ENCODE data around the gene SLC4A7. TPM values are rescaled to one million over a fixed set of nuclear protein-coding genes. Genes with fewer than 3 reads are reported as not detected.

The SLC4A7 gene
- total RNA-seq, 5 donors from 2014 or later (not counting 1 experiment from before 2014, with no cell fraction given): 47.4 to 66.4 (median 55.5) TPM

DNA sequence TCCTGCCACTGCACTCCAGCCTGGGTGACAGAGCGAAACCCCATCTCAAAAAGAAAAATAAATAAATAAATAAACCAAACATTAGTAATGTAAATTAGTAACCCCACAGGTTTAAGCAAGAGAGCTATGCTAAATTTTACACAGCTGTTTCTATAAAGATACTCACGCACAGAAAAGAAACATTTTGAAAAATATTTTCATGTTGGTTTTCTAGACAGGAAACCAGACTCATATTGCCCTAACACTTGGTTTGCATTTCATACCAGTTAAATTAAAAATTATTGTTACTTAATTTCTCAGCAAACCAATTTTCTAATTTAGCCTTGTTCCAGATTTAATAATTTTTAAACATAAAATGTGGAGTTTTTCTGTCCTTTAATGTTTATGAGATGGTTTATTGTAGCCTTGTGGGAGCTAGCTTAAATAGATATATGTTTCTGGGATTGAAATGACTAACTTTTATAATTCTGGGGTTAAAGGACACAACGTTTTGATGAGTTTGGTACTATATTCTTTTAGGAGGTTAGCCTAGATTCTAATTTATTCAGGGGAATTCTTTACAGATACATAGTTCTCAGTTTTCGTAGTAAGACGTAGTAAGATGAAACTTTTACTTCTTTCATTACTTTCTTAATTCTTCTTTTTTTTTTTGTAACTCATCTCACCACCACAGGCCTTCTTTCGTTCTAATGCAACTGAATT is 42.6 kb upstream of the SLC4A7 start:
- no peak for ATAC-seq (replicated peaks in 1 of 4)
- WGBS (ENCODE audit: insufficient coverage): 86% methylated on average over 1 of the region's 6 CpGs
- H3K4me1 Mint-ChIP-seq: peaks cover 0 to 6% (median 2%) of the 10 kb centered on the region in 3 donors

DNA sequence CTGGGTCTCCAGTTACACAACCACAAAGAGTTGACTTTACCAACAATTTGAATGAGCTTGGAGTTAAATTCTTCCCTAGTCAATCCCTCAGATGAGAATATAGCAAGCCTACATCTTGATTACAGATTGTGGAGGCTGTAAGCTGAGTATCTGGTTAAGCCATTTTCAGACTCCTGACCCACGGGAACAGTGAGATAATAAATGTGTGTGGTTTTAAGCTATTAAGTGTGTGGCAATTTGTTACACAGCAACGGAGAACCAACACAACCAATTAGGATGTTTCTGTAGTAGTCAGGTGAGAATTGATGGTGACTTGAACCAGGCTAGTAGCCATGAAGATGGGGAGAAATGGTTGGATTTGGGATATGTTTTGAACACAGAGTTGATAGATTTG is 37.7 kb upstream of the SLC4A7 start:
- ChIA-PET POLR2A (interaction anchor here (0.7 to 1.1 kb wide), 2 partner anchors 11 to 76 kb away, joined by 3 to 4 read pairs; no protein-coding TSS in a partner anchor), CTCF (interaction anchor here (0.6 kb wide), 2 partner anchors 146 to 159 kb away, joined by 5 to 10 read pairs; no protein-coding TSS in a partner anchor)
- 100% methylated on average over 1 of the region's 2 CpGs for WGBS (ENCODE audit: insufficient coverage)

More for the DNA sequence above, 42.6 kb upstream of the SLC4A7 start:
- H3K36me3 ChIP-seq (ENCODE audit: control insufficient read depth in 2 of 2, extremely low read depth in 1 of 2, insufficient read depth in 1 of 2, low read length in 1 of 2): no peaks in the 10 kb centered on the region
- Mint-ChIP-seq H3K36me3 (no peaks in the 10 kb centered on the region), H3K4me3 (no peak overlapping the region), H3K27me3 (no peaks in the 10 kb centered on the region), H3K9me3 (no peaks in the 10 kb centered on the region), H3K27ac (peak overlapping the region in 1 of 2 donors; percentile 65)
- peaks cover 0 to 5% of the 10 kb centered on the region in 2 experiments for H3K4me1 ChIP-seq (ENCODE audit: control insufficient read depth in 1 of 2, extremely low read depth in 1 of 2, insufficient read depth in 2 of 2, low read length in 2 of 2)
- DNase-seq: no peak
- POLR2A ChIA-PET: no interaction called here
- H3K4me3 ChIP-seq (ENCODE audit: control insufficient read depth in 1 of 2, extremely low read depth in 1 of 2, low read length in 1 of 2): no peak overlapping the region
- H3K9me3 ChIP-seq: no peaks in the 10 kb centered on the region
- CTCF ChIA-PET: no interaction called here
- H3K27me3 ChIP-seq (replicated peaks in 1 of 2; ENCODE audit: control insufficient read depth in 2 of 2, extremely low read depth in 1 of 2, insufficient read depth in 2 of 2, low read length in 1 of 2): no peaks in the 10 kb centered on the region
- H3K27ac ChIP-seq (ENCODE audit: low read length): no peak overlapping the region

DNA sequence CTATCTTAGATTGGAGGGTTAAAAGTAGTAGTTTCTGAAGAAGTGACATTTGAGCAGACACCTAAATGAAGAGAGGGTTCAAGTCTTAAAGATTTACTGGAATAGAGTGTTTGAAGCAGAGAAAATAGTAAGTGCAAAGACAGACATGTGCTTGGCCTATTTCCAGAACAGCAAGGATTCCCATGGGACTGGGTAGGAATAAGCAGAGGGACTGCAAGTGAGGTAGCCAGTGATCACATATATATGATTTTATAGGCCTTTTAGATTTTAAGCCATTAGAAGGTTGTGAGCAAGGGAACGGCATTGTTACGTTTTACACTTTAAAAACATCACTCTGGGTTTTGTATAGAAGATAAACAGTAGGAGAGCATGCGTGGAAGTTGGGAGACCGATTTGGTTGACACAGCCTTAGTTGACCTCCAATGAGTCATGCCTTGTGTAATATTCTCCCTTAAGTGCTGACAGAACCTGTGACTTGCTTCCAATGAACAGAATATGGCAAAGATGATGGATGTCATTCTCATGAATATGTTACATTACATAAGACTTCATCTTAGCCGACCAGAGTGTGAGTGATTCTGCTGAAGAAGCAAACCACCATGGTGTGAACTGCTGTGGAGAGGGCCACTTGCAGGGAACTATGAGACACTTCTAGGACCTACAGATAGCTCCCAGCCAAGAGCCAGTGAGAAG is 37.1 kb upstream of the SLC4A7 start:
- no CpG with 5 or more reads among the region's 5 CpGs for WGBS (ENCODE audit: insufficient coverage)
- no peak overlapping the region for H3K4me3 Mint-ChIP-seq
- Histone ChIP-seq H3K27ac (ENCODE audit: low read length) (no peak overlapping the region), H3K4me3 (ENCODE audit: control insufficient read depth in 1 of 2, extremely low read depth in 1 of 2, low read length in 1 of 2) (no peak overlapping the region), H3K9me3 (no peaks in the 10 kb centered on the region), H3K36me3 (ENCODE audit: control insufficient read depth in 2 of 2, extremely low read depth in 1 of 2, insufficient read depth in 1 of 2, low read length in 1 of 2) (no peaks in the 10 kb centered on the region), H3K27me3 (replicated peaks in 1 of 2; ENCODE audit: control insufficient read depth in 2 of 2, extremely low read depth in 1 of 2, insufficient read depth in 2 of 2, low read length in 1 of 2) (no peaks in the 10 kb centered on the region), H3K4me1 (ENCODE audit: control insufficient read depth in 1 of 2, extremely low read depth in 1 of 2, insufficient read depth in 2 of 2, low read length in 2 of 2) (no peaks in the 10 kb centered on the region)
- POLR2A ChIA-PET: no interaction called here
- CTCF ChIA-PET: interaction anchor here (0.6 to 0.7 kb wide), 4 partner anchors 140 to 1297 kb away, joined by 4 to 10 read pairs (median 5); no protein-coding TSS in a partner anchor
- H3K9me3 Mint-ChIP-seq: no peaks in the 10 kb centered on the region
- ATAC-seq (replicated peaks in 1 of 4) (no peak), DNase-seq (no peak)
- H3K36me3 Mint-ChIP-seq: no peaks in the 10 kb centered on the region
- no peaks in the 10 kb centered on the region for H3K27me3 Mint-ChIP-seq
- no peaks in the 10 kb centered on the region for H3K4me1 Mint-ChIP-seq
- H3K27ac Mint-ChIP-seq: no peak overlapping the region

More for the DNA sequence above, 37.7 kb upstream of the SLC4A7 start:
- no peaks in the 10 kb centered on the region for H3K9me3 Mint-ChIP-seq
- Histone ChIP-seq H3K4me1 (ENCODE audit: control insufficient read depth in 1 of 2, extremely low read depth in 1 of 2, insufficient read depth in 2 of 2, low read length in 2 of 2) (no peaks in the 10 kb centered on the region), H3K36me3 (ENCODE audit: control insufficient read depth in 2 of 2, extremely low read depth in 1 of 2, insufficient read depth in 1 of 2, low read length in 1 of 2) (no peaks in the 10 kb centered on the region), H3K27me3 (replicated peaks in 1 of 2; ENCODE audit: control insufficient read depth in 2 of 2, extremely low read depth in 1 of 2, insufficient read depth in 2 of 2, low read length in 1 of 2) (no peaks in the 10 kb centered on the region), H3K27ac (ENCODE audit: low read length) (no peak overlapping the region), H3K9me3 (no peaks in the 10 kb centered on the region), H3K4me3 (ENCODE audit: control insufficient read depth in 1 of 2, extremely low read depth in 1 of 2, low read length in 1 of 2) (no peak overlapping the region)
- no peaks in the 10 kb centered on the region for H3K36me3 Mint-ChIP-seq
- no peaks in the 10 kb centered on the region for H3K27me3 Mint-ChIP-seq
- no peak for ATAC-seq (replicated peaks in 1 of 4)
- H3K4me1 Mint-ChIP-seq: peaks cover 0 to under 1% (median under 1%) of the 10 kb centered on the region in 3 donors
- no peak overlapping the region for H3K27ac Mint-ChIP-seq
- H3K4me3 Mint-ChIP-seq: no peak overlapping the region
- no peak for DNase-seq

DNA sequence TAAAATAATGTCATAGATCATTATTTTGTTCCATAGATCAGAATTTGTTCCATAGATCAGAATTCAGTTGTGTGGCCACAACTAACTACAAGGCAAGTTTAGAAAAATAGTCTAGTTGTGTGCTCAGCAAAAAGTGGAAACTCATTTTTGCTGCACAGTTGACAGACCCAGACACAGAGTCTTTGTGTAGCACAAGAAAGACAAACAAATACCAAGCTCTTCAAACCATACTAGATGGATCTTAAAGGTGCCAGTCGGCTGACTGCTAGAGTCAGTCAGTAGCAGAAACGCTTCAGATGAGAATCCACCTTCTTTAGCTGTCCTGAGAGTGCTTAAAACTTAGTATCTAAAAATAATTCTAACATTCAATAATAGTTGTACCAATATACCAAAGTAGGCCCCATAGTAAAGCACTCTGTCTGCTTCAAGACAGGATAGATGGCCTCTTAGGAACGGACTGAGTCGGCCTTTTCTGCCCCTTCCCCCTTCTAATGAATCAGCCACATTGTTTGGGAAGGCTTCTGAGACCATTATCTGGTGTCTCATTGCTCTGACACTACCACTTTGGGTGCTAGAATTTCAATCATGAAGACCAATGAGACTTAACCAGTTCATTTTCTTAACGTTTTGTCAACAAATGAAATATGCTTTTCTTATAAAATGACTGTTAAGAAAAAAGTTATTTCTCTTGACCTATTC is 27.7 kb upstream of the SLC4A7 start:
- DNase-seq (no peak), ATAC-seq (replicated peaks in 1 of 4) (no peak)
- no peaks in the 10 kb centered on the region for H3K36me3 ChIP-seq (ENCODE audit: control insufficient read depth in 2 of 2, extremely low read depth in 1 of 2, insufficient read depth in 1 of 2, low read length in 1 of 2)
- Mint-ChIP-seq H3K4me3 (no peak overlapping the region), H3K9me3 (no peaks in the 10 kb centered on the region), H3K27me3 (no peaks in the 10 kb centered on the region), H3K36me3 (no peaks in the 10 kb centered on the region), H3K27ac (no peak overlapping the region), H3K4me1 (no peaks in the 10 kb centered on the region)
- 92% methylated on average over 2 of the region's 5 CpGs for WGBS (ENCODE audit: insufficient coverage)
- POLR2A ChIA-PET: interaction anchor here (0.6 to 0.9 kb wide), 2 partner anchors 10 to 73 kb away, joined by 4 to 13 read pairs; no protein-coding TSS in a partner anchor
- no peak overlapping the region for H3K4me3 ChIP-seq (ENCODE audit: control insufficient read depth in 1 of 2, extremely low read depth in 1 of 2, low read length in 1 of 2)
- H3K27me3 ChIP-seq (replicated peaks in 1 of 2; ENCODE audit: control insufficient read depth in 2 of 2, extremely low read depth in 1 of 2, insufficient read depth in 2 of 2, low read length in 1 of 2): no peaks in the 10 kb centered on the region
- CTCF ChIA-PET: interaction anchor here in 1 of 2 donors (0.5 kb wide), 1 partner anchor 11 kb away, joined by 5 read pairs; no protein-coding TSS in a partner anchor
- no peak overlapping the region for H3K27ac ChIP-seq (ENCODE audit: low read length)
- no peaks in the 10 kb centered on the region for H3K4me1 ChIP-seq (ENCODE audit: control insufficient read depth in 1 of 2, extremely low read depth in 1 of 2, insufficient read depth in 2 of 2, low read length in 2 of 2)
- no peaks in the 10 kb centered on the region for H3K9me3 ChIP-seq

DNA sequence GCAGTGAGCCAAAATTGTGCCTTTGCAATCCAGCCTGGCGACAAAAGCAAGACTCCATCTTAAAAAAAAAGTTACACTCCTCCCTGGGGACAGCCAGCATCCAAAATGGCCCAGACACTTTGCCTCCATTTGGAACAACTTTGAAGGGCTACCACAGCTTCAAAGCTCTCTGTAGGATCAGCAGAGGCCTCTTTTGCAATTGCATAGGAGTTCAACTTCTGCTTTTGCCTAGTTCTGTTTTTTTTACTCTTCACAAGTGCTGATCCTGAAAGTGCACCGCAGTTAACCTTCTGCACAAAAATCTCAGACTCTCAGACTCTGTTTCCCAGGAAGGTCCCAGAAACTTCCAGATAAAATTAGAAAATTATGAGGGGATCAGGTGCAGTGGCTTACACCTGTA is 25.2 kb upstream of the SLC4A7 start:
- Mint-ChIP-seq H3K27me3 (no peaks in the 10 kb centered on the region), H3K27ac (no peak overlapping the region), H3K36me3 (no peaks in the 10 kb centered on the region), H3K4me3 (no peak overlapping the region), H3K9me3 (no peaks in the 10 kb centered on the region), H3K4me1 (no peaks in the 10 kb centered on the region)
- no peak for ATAC-seq (replicated peaks in 1 of 4)
- ChIA-PET POLR2A (no interaction called here), CTCF (no interaction called here)
- no peak overlapping the region for H3K27ac ChIP-seq (ENCODE audit: low read length)
- H3K4me1 ChIP-seq (ENCODE audit: control insufficient read depth in 1 of 2, extremely low read depth in 1 of 2, insufficient read depth in 2 of 2, low read length in 2 of 2): no peaks in the 10 kb centered on the region
- no peaks in the 10 kb centered on the region for H3K9me3 ChIP-seq
- no peak for DNase-seq
- no peaks in the 10 kb centered on the region for H3K27me3 ChIP-seq (replicated peaks in 1 of 2; ENCODE audit: control insufficient read depth in 2 of 2, extremely low read depth in 1 of 2, insufficient read depth in 2 of 2, low read length in 1 of 2)
- WGBS (ENCODE audit: insufficient coverage): 89% methylated on average over 1 of the region's 2 CpGs
- H3K4me3 ChIP-seq (ENCODE audit: control insufficient read depth in 1 of 2, extremely low read depth in 1 of 2, low read length in 1 of 2): no peak overlapping the region
- no peaks in the 10 kb centered on the region for H3K36me3 ChIP-seq (ENCODE audit: control insufficient read depth in 2 of 2, extremely low read depth in 1 of 2, insufficient read depth in 1 of 2, low read length in 1 of 2)

DNA sequence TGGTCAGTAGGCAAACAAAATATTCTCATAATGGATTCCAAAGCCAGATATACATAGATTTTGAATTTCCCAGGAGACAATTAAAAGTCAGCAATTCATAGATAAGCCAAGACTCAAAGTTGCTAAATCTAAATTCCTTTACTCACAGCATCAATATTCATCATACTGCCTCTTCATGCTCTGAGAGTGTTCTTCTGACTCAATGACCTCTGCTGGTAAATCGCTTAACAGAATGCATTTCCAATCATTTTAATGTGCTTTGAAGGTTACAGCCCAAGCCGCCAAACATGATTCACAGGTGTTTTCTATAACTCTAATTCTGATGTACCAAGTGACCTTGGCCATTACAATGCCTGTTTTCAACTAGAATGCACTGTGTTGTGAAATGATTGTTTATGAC is 24.2 kb upstream of the SLC4A7 start:
- ATAC-seq (replicated peaks in 1 of 4) (no peak), DNase-seq (no peak)
- no peaks in the 10 kb centered on the region for H3K27me3 Mint-ChIP-seq
- Histone ChIP-seq H3K27me3 (replicated peaks in 1 of 2; ENCODE audit: control insufficient read depth in 2 of 2, extremely low read depth in 1 of 2, insufficient read depth in 2 of 2, low read length in 1 of 2) (no peaks in the 10 kb centered on the region), H3K36me3 (ENCODE audit: control insufficient read depth in 2 of 2, extremely low read depth in 1 of 2, insufficient read depth in 1 of 2, low read length in 1 of 2) (no peaks in the 10 kb centered on the region), H3K9me3 (no peaks in the 10 kb centered on the region), H3K4me1 (ENCODE audit: control insufficient read depth in 1 of 2, extremely low read depth in 1 of 2, insufficient read depth in 2 of 2, low read length in 2 of 2) (no peaks in the 10 kb centered on the region), H3K4me3 (ENCODE audit: control insufficient read depth in 1 of 2, extremely low read depth in 1 of 2, low read length in 1 of 2) (no peak overlapping the region), H3K27ac (ENCODE audit: low read length) (no peak overlapping the region)
- no peaks in the 10 kb centered on the region for H3K36me3 Mint-ChIP-seq
- no peak overlapping the region for H3K4me3 Mint-ChIP-seq
- no peaks in the 10 kb centered on the region for H3K4me1 Mint-ChIP-seq
- H3K27ac Mint-ChIP-seq: no peak overlapping the region
- no peaks in the 10 kb centered on the region for H3K9me3 Mint-ChIP-seq
- ChIA-PET POLR2A (no interaction called here), CTCF (no interaction called here)
- WGBS (ENCODE audit: insufficient coverage): 100% methylated on average over 2 of the region's 2 CpGs

All from T-cell (primary cell).